ENCODE data around the gene FHIT.

FHIT gene

GRCh38 chr3:60175680-60176079 lies 1075.6 kb downstream of the FHIT start:
- no peaks in the 10 kb centered on the region for H3K9me3 ChIP-seq
- H3K27me3 ChIP-seq: no peaks in the 10 kb centered on the region
- no peaks in the 10 kb centered on the region for H3K36me3 ChIP-seq
- DNase-seq: no peak
- H3K4me1 ChIP-seq: no peaks in the 10 kb centered on the region
- TF ChIP-seq, protein P1, sequence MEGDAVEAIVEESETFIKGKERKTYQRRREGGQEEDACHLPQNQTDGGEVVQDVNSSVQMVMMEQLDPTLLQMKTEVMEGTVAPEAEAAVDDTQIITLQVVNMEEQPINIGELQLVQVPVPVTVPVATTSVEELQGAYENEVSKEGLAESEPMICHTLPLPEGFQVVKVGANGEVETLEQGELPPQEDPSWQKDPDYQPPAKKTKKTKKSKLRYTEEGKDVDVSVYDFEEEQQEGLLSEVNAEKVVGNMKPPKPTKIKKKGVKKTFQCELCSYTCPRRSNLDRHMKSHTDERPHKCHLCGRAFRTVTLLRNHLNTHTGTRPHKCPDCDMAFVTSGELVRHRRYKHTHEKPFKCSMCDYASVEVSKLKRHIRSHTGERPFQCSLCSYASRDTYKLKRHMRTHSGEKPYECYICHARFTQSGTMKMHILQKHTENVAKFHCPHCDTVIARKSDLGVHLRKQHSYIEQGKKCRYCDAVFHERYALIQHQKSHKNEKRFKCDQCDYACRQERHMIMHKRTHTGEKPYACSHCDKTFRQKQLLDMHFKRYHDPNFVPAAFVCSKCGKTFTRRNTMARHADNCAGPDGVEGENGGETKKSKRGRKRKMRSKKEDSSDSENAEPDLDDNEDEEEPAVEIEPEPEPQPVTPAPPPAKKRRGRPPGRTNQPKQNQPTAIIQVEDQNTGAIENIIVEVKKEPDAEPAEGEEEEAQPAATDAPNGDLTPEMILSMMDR (IDR thresholded peaks at IDR 0.05; ENCODE audit: low read depth, low read length): no peak
- H3K4me3 ChIP-seq (ENCODE audit: low read depth, low read length): no peak overlapping the region

DNA sequence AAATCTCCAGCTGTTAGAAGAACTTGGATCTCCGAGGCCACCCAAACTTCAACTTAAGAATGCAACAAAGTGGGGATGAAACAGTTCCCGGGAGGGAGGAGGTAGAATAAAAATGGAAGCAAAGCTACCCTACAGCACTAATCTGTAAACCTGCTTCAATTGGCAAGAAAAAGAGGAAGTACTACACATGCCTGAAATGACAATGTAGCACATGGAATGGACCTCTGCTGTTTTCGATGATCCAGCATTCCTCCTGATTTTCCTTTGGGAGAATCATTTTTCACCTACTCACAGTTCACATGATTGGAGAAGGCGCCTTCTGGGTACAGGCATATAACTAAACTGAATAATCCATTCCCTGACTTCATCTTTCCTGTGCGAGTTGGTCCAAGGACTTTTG lies 1081.5 kb downstream of the FHIT start:
- Histone ChIP-seq H3K9me3 (no peaks in the 10 kb centered on the region), H3K27me3 (no peaks in the 10 kb centered on the region), H3K4me3 (ENCODE audit: low read depth, low read length) (no peak overlapping the region), H3K36me3 (no peaks in the 10 kb centered on the region), H3K4me1 (no peaks in the 10 kb centered on the region)
- TF ChIP-seq, protein P1 (IDR thresholded peaks at IDR 0.05; ENCODE audit: low read depth, low read length): no peak
- no peak for DNase-seq

GRCh38 chr3:60167186-60167585 lies 1084.1 kb downstream of the FHIT start:
- H3K27me3 ChIP-seq: no peaks in the 10 kb centered on the region
- TF ChIP-seq, protein P1 (IDR thresholded peaks at IDR 0.05; ENCODE audit: low read depth, low read length): no peak
- no peaks in the 10 kb centered on the region for H3K4me1 ChIP-seq
- H3K4me3 ChIP-seq (ENCODE audit: low read depth, low read length): no peak overlapping the region
- H3K36me3 ChIP-seq: no peaks in the 10 kb centered on the region
- no peak for DNase-seq
- no peaks in the 10 kb centered on the region for H3K9me3 ChIP-seq

DNA sequence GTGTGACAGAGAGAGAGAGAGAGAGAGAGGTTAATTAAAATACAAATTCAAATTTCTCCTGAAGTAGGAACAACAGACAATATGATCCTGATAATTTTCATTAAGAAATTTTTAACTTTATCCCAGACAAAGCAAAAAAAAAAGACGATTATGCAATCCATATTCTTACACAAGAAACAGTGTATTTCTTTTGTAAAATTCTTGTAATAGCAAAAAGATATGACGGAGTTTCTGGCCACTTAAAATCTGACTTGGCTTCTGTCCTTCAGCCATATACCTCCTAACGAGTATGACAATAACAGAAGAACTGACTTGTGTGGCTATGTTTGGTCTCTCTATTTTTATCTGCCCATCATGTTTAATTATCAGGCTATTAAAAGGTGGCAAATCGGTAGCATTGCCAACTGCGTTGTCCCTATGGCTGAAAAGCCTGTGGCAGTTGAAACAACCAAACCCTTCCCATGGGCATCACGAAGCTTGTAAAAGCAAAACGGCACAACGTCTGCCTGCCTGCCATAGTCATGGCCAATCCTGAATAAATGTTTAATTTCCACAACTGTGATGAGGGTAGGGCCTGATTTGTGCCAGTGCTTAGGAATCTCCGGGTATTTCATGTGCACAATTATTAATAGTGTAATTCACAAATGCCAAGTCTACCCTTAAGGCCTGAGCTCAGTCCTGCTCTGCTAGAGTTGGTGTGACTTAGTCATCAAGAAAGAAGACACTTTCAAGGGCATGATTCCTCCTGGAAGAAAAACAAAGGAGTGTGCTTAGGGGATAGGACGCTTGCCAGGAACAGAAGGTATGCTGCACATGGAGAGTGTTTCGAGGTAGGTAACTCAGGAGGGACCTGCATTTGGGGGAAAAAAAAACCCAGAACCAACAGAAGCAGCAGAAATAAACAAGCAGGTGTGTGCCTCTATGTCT lies 1090.2 kb downstream of the FHIT start:
- H3K4me3 ChIP-seq (ENCODE audit: low read depth, low read length): no peak overlapping the region
- no peaks in the 10 kb centered on the region for H3K4me1 ChIP-seq
- no peaks in the 10 kb centered on the region for H3K27me3 ChIP-seq
- no peak for DNase-seq
- TF ChIP-seq, protein P1 (IDR thresholded peaks at IDR 0.05; ENCODE audit: low read depth, low read length): no peak
- H3K9me3 ChIP-seq: no peaks in the 10 kb centered on the region
- no peaks in the 10 kb centered on the region for H3K36me3 ChIP-seq

- TF ChIP-seq, protein P1 (IDR thresholded peaks at IDR 0.05; ENCODE audit: low read depth, low read length): no peak
- no peak for DNase-seq
- H3K27me3 ChIP-seq: no peaks in the 10 kb centered on the region
- no peak overlapping the region for H3K4me3 ChIP-seq (ENCODE audit: low read depth, low read length)
- H3K9me3 ChIP-seq: no peaks in the 10 kb centered on the region
- H3K4me1 ChIP-seq: no peaks in the 10 kb centered on the region
- no peaks in the 10 kb centered on the region for H3K36me3 ChIP-seq
These were observed 1091.0 kb downstream of the FHIT start for GRCh38 chr3:60160111-60160821.

GRCh38 chr3:60158035-60158434 lies 1093.2 kb downstream of the FHIT start:
- no peaks in the 10 kb centered on the region for H3K36me3 ChIP-seq
- no peaks in the 10 kb centered on the region for H3K27me3 ChIP-seq
- no peak for DNase-seq
- H3K4me3 ChIP-seq (ENCODE audit: low read depth, low read length): no peak overlapping the region
- TF ChIP-seq, protein P1 (IDR thresholded peaks at IDR 0.05; ENCODE audit: low read depth, low read length): no peak
- H3K9me3 ChIP-seq: no peaks in the 10 kb centered on the region
- no peaks in the 10 kb centered on the region for H3K4me1 ChIP-seq
